ENCODE data around the gene TMEM125.

TMEM125 gene

GRCh38 chr1:43307458-43308158, 37.8 kb downstream of the TMEM125 start:
- Histone ChIP-seq H3K4me3 (ENCODE audit: low read length) (no peak overlapping the region), H3K36me3 (ENCODE audit: control insufficient read depth, insufficient read depth, low read length, severe bottlenecking) (no peaks in the 10 kb centered on the region), H3K9ac (ENCODE audit: low read length) (no peak overlapping the region), H3K4me1 (ENCODE audit: control insufficient read depth, insufficient read depth, low read length) (peaks cover 23% of the 10 kb centered on the region), H3K9me3 (ENCODE audit: control insufficient read depth, low read length) (no peaks in the 10 kb centered on the region), H3K27me3 (replicated peaks; ENCODE audit: control insufficient read depth, insufficient read depth, low read length) (peaks cover 8% of the 10 kb centered on the region)
- no peak for DNase-seq (ENCODE audit: low read depth)

DNA sequence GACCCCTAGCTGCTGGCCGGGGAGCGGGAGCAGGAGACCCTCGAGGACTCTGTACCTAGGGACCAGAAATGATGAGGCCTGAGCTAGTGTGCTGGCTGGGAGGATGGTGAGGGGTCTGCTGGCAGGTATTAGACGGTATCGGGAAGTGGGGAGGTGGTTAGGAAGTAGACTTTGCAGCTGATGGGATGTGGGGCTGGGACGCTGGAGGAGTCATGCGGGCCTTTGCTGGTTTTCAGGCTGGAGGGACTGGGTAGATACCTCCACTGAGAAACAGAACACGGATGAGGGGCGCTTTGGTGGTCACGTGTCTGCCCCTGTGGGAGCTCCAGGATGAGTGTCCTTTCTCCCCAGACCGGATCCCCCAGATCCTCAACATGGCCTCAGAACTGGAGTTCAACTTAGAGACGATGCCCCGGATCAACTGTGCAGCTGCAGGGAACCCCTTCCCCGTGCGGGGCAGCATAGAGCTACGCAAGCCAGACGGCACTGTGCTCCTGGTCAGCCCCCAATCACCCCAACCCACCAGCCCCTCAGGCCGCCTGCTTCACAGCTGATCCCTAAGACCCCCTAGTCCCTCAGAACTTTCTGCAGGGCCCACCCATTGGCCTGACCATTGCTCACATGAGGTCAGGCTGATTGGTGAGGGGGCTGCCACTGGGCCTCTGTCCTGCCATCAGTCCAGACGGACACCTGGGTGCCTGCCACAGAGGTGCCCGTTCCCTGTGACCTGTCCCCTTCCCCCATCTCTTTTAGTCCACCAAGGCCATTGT, 39.0 kb downstream of the TMEM125 start:
- Histone ChIP-seq H3K4me3 (ENCODE audit: low read length) (no peak overlapping the region), H3K4me1 (ENCODE audit: control insufficient read depth, insufficient read depth, low read length) (peaks cover 14% of the 10 kb centered on the region), H3K36me3 (ENCODE audit: control insufficient read depth, insufficient read depth, low read length, severe bottlenecking) (no peaks in the 10 kb centered on the region), H3K9ac (ENCODE audit: low read length) (no peak overlapping the region), H3K9me3 (ENCODE audit: control insufficient read depth, low read length) (no peaks in the 10 kb centered on the region), H3K27me3 (replicated peaks; ENCODE audit: control insufficient read depth, insufficient read depth, low read length) (peaks cover 8% of the 10 kb centered on the region)
- DNase-seq (ENCODE audit: low read depth), result no peak

GRCh38 chr1:43309405-43310025, 39.7 kb downstream of the TMEM125 start:
- no peak overlapping the region for H3K4me3 ChIP-seq (ENCODE audit: low read length)
- no peaks in the 10 kb centered on the region for H3K9me3 ChIP-seq (ENCODE audit: control insufficient read depth, low read length)
- DNase-seq (ENCODE audit: low read depth), result no peak
- no peaks in the 10 kb centered on the region for H3K36me3 ChIP-seq (ENCODE audit: control insufficient read depth, insufficient read depth, low read length, severe bottlenecking)
- peaks cover 7% of the 10 kb centered on the region for H3K4me1 ChIP-seq (ENCODE audit: control insufficient read depth, insufficient read depth, low read length)
- H3K9ac ChIP-seq (ENCODE audit: low read length), result no peak overlapping the region
- peaks cover 8% of the 10 kb centered on the region for H3K27me3 ChIP-seq (replicated peaks; ENCODE audit: control insufficient read depth, insufficient read depth, low read length)

GRCh38 chr1:43311521-43311920, 41.7 kb downstream of the TMEM125 start:
- H3K9ac ChIP-seq (ENCODE audit: low read length), result no peak overlapping the region
- peaks cover 8% of the 10 kb centered on the region for H3K27me3 ChIP-seq (replicated peaks; ENCODE audit: control insufficient read depth, insufficient read depth, low read length)
- H3K9me3 ChIP-seq (ENCODE audit: control insufficient read depth, low read length), result no peaks in the 10 kb centered on the region
- no peak overlapping the region for H3K4me3 ChIP-seq (ENCODE audit: low read length)
- no peaks in the 10 kb centered on the region for H3K36me3 ChIP-seq (ENCODE audit: control insufficient read depth, insufficient read depth, low read length, severe bottlenecking)
- H3K4me1 ChIP-seq (ENCODE audit: control insufficient read depth, insufficient read depth, low read length), result peaks cover 17% of the 10 kb centered on the region
- DNase-seq (ENCODE audit: low read depth), result no peak

DNA sequence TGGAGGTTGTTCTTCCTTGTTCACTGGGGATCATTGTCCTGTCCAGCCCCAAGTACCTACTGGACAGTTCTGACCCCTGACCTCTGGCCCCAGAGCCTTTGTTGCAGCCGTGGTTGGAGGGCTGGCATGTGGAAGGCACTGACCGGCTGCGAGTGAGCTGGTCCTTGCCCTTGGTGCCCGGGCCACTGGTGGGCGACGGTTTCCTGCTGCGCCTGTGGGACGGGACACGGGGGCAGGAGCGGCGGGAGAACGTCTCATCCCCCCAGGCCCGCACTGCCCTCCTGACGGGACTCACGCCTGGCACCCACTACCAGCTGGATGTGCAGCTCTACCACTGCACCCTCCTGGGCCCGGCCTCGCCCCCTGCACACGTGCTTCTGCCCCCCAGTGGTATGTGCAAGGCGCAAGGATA, 42.4 kb downstream of the TMEM125 start:
- peaks cover 24% of the 10 kb centered on the region for H3K4me1 ChIP-seq (ENCODE audit: control insufficient read depth, insufficient read depth, low read length)
- DNase-seq (ENCODE audit: low read depth), result no peak
- no peak overlapping the region for H3K9ac ChIP-seq (ENCODE audit: low read length)
- no peaks in the 10 kb centered on the region for H3K36me3 ChIP-seq (ENCODE audit: control insufficient read depth, insufficient read depth, low read length, severe bottlenecking)
- H3K27me3 ChIP-seq (replicated peaks; ENCODE audit: control insufficient read depth, insufficient read depth, low read length), result peaks cover 8% of the 10 kb centered on the region
- no peak overlapping the region for H3K4me3 ChIP-seq (ENCODE audit: low read length)
- H3K9me3 ChIP-seq (ENCODE audit: control insufficient read depth, low read length), result no peaks in the 10 kb centered on the region

DNA sequence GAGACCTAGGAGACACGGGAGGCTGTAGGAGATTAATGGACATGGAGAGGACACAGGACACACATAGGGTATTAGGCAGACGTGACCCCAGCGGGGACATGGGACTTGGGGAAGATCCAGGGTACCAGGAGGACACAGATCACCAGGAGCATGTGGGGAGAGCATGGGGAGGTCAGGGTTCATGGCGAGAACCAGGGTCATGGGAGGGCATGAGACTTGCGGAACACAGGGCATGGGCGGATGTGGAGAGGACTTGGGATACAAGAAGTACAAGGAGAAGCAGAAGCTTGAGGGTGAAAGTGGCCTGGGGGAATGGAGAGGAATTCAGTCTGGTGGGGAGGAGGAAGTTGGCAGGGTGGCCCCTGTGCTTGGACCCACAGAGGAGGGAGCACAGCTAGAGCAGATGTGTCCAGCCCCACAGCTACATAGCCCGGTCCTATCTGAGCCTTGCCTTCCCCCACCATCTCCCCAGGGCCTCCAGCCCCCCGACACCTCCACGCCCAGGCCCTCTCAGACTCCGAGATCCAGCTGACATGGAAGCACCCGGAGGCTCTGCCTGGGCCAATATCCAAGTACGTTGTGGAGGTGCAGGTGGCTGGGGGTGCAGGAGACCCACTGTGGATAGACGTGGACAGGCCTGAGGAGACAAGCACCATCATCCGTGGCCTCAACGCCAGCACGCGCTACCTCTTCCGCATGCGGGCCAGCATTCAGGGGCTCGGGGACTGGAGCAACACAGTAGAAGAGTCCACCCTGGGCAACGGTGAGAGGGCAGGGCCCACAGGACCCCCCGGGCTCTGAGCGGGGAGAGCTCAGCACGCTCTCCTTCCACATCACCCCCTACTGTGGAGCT, 43.1 kb downstream of the TMEM125 start:
- Histone ChIP-seq H3K9ac (ENCODE audit: low read length) (no peak overlapping the region), H3K4me1 (ENCODE audit: control insufficient read depth, insufficient read depth, low read length) (peaks cover 30% of the 10 kb centered on the region), H3K4me3 (ENCODE audit: low read length) (no peak overlapping the region), H3K27me3 (replicated peaks; ENCODE audit: control insufficient read depth, insufficient read depth, low read length) (peaks cover 5% of the 10 kb centered on the region), H3K36me3 (ENCODE audit: control insufficient read depth, insufficient read depth, low read length, severe bottlenecking) (no peaks in the 10 kb centered on the region), H3K9me3 (ENCODE audit: control insufficient read depth, low read length) (no peaks in the 10 kb centered on the region)
- DNase-seq (ENCODE audit: low read depth), result no peak

GRCh38 chr1:43313771-43314170, 44.0 kb downstream of the TMEM125 start:
- H3K36me3 ChIP-seq (ENCODE audit: control insufficient read depth, insufficient read depth, low read length, severe bottlenecking), result no peaks in the 10 kb centered on the region
- H3K4me3 ChIP-seq (ENCODE audit: low read length), result no peak overlapping the region
- H3K9ac ChIP-seq (ENCODE audit: low read length), result no peak overlapping the region
- H3K27me3 ChIP-seq (replicated peaks; ENCODE audit: control insufficient read depth, insufficient read depth, low read length), result peaks cover 5% of the 10 kb centered on the region
- DNase-seq (ENCODE audit: low read depth), result no peak
- peaks cover 39% of the 10 kb centered on the region for H3K4me1 ChIP-seq (ENCODE audit: control insufficient read depth, insufficient read depth, low read length)
- no peaks in the 10 kb centered on the region for H3K9me3 ChIP-seq (ENCODE audit: control insufficient read depth, low read length)

- Histone ChIP-seq H3K9me3 (ENCODE audit: control insufficient read depth, low read length) (no peaks in the 10 kb centered on the region), H3K4me1 (ENCODE audit: control insufficient read depth, insufficient read depth, low read length) (peaks cover 42% of the 10 kb centered on the region), H3K27me3 (replicated peaks; ENCODE audit: control insufficient read depth, insufficient read depth, low read length) (peaks cover 5% of the 10 kb centered on the region), H3K9ac (ENCODE audit: low read length) (no peak overlapping the region), H3K4me3 (ENCODE audit: low read length) (no peak overlapping the region), H3K36me3 (ENCODE audit: control insufficient read depth, insufficient read depth, low read length, severe bottlenecking) (no peaks in the 10 kb centered on the region)
- no peak for DNase-seq (ENCODE audit: low read depth)
Observed at GRCh38 chr1:43314233-43314632, 44.5 kb downstream of the TMEM125 start.

GRCh38 chr1:43315481-43315880, 45.7 kb downstream of the TMEM125 start:
- DNase-seq (ENCODE audit: low read depth), result no peak
- H3K9ac ChIP-seq (ENCODE audit: low read length), result no peak overlapping the region
- no peaks in the 10 kb centered on the region for H3K9me3 ChIP-seq (ENCODE audit: control insufficient read depth, low read length)
- peaks cover 42% of the 10 kb centered on the region for H3K4me1 ChIP-seq (ENCODE audit: control insufficient read depth, insufficient read depth, low read length)
- H3K4me3 ChIP-seq (ENCODE audit: low read length), result no peak overlapping the region
- peaks cover 4% of the 10 kb centered on the region for H3K27me3 ChIP-seq (replicated peaks; ENCODE audit: control insufficient read depth, insufficient read depth, low read length)
- H3K36me3 ChIP-seq (ENCODE audit: control insufficient read depth, insufficient read depth, low read length, severe bottlenecking), result no peaks in the 10 kb centered on the region

DNA sequence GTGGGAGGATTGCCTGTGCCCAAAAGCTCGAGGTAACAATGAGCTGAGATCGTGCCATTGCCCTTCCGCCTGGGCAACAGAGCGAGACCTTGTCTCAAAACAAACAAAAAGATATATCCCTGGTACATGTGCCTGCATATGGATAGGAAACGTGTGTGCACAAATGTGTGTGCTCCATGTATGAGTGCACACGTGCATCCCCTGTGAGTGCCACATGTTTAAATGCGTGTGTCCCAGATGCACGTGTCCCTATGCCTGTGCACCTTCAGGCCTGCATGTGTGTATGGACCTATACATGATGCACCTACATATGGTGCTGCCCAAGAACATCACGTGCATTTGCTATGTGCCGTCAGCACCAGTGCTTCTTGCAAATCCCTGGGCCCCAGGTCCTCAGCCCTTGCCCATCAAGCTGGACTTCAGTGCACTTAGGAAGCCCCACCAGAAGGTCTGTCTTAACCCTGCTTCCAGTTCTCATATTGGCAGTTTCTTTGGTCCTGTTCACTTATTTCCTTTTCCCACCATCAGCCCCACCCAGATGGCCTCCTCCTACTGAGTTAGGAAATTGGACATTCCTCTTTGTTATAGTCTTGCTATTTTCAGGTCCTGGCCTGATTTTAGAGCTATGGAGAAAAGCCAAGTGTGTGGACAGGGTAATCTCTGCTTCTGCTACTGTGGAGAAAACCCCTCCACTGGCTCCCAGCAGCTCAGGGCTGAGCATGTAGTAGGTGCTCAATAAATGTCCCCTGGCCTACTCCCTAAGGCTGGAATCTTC, 46.4 kb downstream of the TMEM125 start:
- Histone ChIP-seq H3K36me3 (ENCODE audit: control insufficient read depth, insufficient read depth, low read length, severe bottlenecking) (no peaks in the 10 kb centered on the region), H3K27me3 (replicated peaks; ENCODE audit: control insufficient read depth, insufficient read depth, low read length) (no peaks in the 10 kb centered on the region), H3K9ac (ENCODE audit: low read length) (peak overlapping the region; percentile 66), H3K4me1 (ENCODE audit: control insufficient read depth, insufficient read depth, low read length) (peaks cover 42% of the 10 kb centered on the region), H3K9me3 (ENCODE audit: control insufficient read depth, low read length) (no peaks in the 10 kb centered on the region), H3K4me3 (ENCODE audit: low read length) (peak overlapping the region; percentile 24)
- DNase-seq (ENCODE audit: low read depth), result peak; percentile 40

All from adipocyte (in vitro differentiated cells).